ENCODE measurements around the gene DDX41.
A peak's percentile ranks its signal among the peaks of the same experiment; 100 is the strongest.

The DDX41 gene

GRCh38 chr5:177507165-177507564, 9.6 kb downstream of the DDX41 start:
- H2AFZ ChIP-seq (ENCODE audit: low read depth, low read length): no peak overlapping the region
- H3K4me1 ChIP-seq (ENCODE audit: insufficient read depth, low read length): no peaks in the 10 kb centered on the region
- ATAC-seq (ENCODE audit: insufficient read depth, low read depth): no peak
- H4K20me1 ChIP-seq (ENCODE audit: insufficient read depth, low read length): peaks cover 4% of the 10 kb centered on the region; the same call in 1 of the 2 replicates
- H3K9me3 ChIP-seq (ENCODE audit: insufficient read depth, low read length, severe bottlenecking): no peaks in the 10 kb centered on the region
- H3K27ac ChIP-seq (ENCODE audit: low read length): no peak overlapping the region
- H3K79me2 ChIP-seq (ENCODE audit: insufficient read depth, low read length): no peaks in the 10 kb centered on the region
- H3K4me3 ChIP-seq (ENCODE audit: low read depth in 1 of 2, low read length in 2 of 2): no peak overlapping the region
- H3K36me3 ChIP-seq (ENCODE audit: insufficient read depth, low read length): peaks cover 22% of the 10 kb centered on the region
- DNase-seq: no peak
- no peak overlapping the region for H3K4me2 ChIP-seq (ENCODE audit: insufficient read depth, low read length)
- no peak overlapping the region for H3K9ac ChIP-seq (ENCODE audit: low read depth, low read length)
- H3K27me3 ChIP-seq (ENCODE audit: insufficient read depth, low read length, poor library complexity): no peaks in the 10 kb centered on the region
- peak; percentile 20 for TF ChIP-seq CTCF (IDR thresholded peaks at IDR 0.05; ENCODE audit: borderline replicate concordance, extremely low read depth, low read length, poor library complexity, severe bottlenecking)
- TF ChIP-seq EZH2 (IDR thresholded peaks at IDR 0.05; ENCODE audit: borderline replicate concordance, low read depth, low read length, severe bottlenecking): no peak

GRCh38 chr5:177505075-177505474, 11.7 kb downstream of the DDX41 start:
- H3K4me3 ChIP-seq (ENCODE audit: low read depth in 1 of 2, low read length in 2 of 2): no peak overlapping the region
- no peak overlapping the region for H2AFZ ChIP-seq (ENCODE audit: low read depth, low read length)
- H3K79me2 ChIP-seq (ENCODE audit: insufficient read depth, low read length): no peaks in the 10 kb centered on the region
- peaks cover 5% of the 10 kb centered on the region for H4K20me1 ChIP-seq (ENCODE audit: insufficient read depth, low read length)
- H3K4me1 ChIP-seq (ENCODE audit: insufficient read depth, low read length): peaks cover 4% of the 10 kb centered on the region; the same call in 1 of the 2 replicates
- ATAC-seq (ENCODE audit: insufficient read depth, low read depth) (no peak), DNase-seq (no peak)
- peaks cover 1% of the 10 kb centered on the region for H3K36me3 ChIP-seq (ENCODE audit: insufficient read depth, low read length)
- TF ChIP-seq CTCF (IDR thresholded peaks at IDR 0.05; ENCODE audit: borderline replicate concordance, extremely low read depth, low read length, poor library complexity, severe bottlenecking): no peak
- no peak for TF ChIP-seq EZH2 (IDR thresholded peaks at IDR 0.05; ENCODE audit: borderline replicate concordance, low read depth, low read length, severe bottlenecking)
- H3K9me3 ChIP-seq (ENCODE audit: insufficient read depth, low read length, severe bottlenecking): no peaks in the 10 kb centered on the region
- H3K27me3 ChIP-seq (ENCODE audit: insufficient read depth, low read length, poor library complexity): no peaks in the 10 kb centered on the region
- no peak overlapping the region for H3K4me2 ChIP-seq (ENCODE audit: insufficient read depth, low read length)
- no peak overlapping the region for H3K9ac ChIP-seq (ENCODE audit: low read depth, low read length)
- H3K27ac ChIP-seq (ENCODE audit: low read length): no peak overlapping the region

- Histone ChIP-seq H3K27me3 (ENCODE audit: insufficient read depth, low read length, poor library complexity) (no peaks in the 10 kb centered on the region), H3K36me3 (ENCODE audit: insufficient read depth, low read length) (no peaks in the 10 kb centered on the region), H3K4me2 (ENCODE audit: insufficient read depth, low read length) (no peak overlapping the region), H3K9me3 (ENCODE audit: insufficient read depth, low read length, severe bottlenecking) (no peaks in the 10 kb centered on the region), H3K4me3 (ENCODE audit: low read depth in 1 of 2, low read length in 2 of 2) (no peak overlapping the region), H3K79me2 (ENCODE audit: insufficient read depth, low read length) (no peaks in the 10 kb centered on the region), H3K27ac (ENCODE audit: low read length) (no peak overlapping the region), H4K20me1 (ENCODE audit: insufficient read depth, low read length) (peaks cover 5% of the 10 kb centered on the region), H3K9ac (ENCODE audit: low read depth, low read length) (no peak overlapping the region), H3K4me1 (ENCODE audit: insufficient read depth, low read length) (peaks cover 4% of the 10 kb centered on the region; the same call in 1 of the 2 replicates), H2AFZ (ENCODE audit: low read depth, low read length) (no peak overlapping the region)
- ATAC-seq (ENCODE audit: insufficient read depth, low read depth) (no peak), DNase-seq (no peak)
- TF ChIP-seq CTCF (IDR thresholded peaks at IDR 0.05; ENCODE audit: borderline replicate concordance, extremely low read depth, low read length, poor library complexity, severe bottlenecking): no peak
- no peak for TF ChIP-seq EZH2 (IDR thresholded peaks at IDR 0.05; ENCODE audit: borderline replicate concordance, low read depth, low read length, severe bottlenecking)
Measured at GRCh38 chr5:177504086-177505056, 12.4 kb downstream of the DDX41 start.

All from DND-41 (cell line).